Measurements from ENCODE around the gene B3GAT1. TPM values are rescaled to one million over a fixed set of nuclear protein-coding genes. Genes with fewer than 3 reads are reported as not detected.

The B3GAT1 gene
- total RNA-seq, 1 experiment from 2014 or later: not detected

GRCh38 chr11:134382830-134383229 is 29.2 kb downstream of the B3GAT1 start:
- ChIA-PET POLR2A (no interaction called here), RAD21 (ENCODE audit: low non-redundant PET in 1 of 2, low total read pairs in 2 of 2, uncharacterized antibody in 2 of 2, unreplicated experiment in 2 of 2) (no interaction called here), CTCF (no interaction called here)
- Histone ChIP-seq H3K27ac (ENCODE audit: low read depth, low read length) (no peak overlapping the region), H4K20me1 (ENCODE audit: insufficient read depth) (no peaks in the 10 kb centered on the region), H2AFZ (ENCODE audit: low read depth, low read length, poor library complexity, severe bottlenecking) (no peak overlapping the region), H3K9me3 (ENCODE audit: control insufficient read depth in 1 of 2, insufficient read depth in 1 of 2, low read depth in 1 of 2, low read length in 2 of 2) (no peaks in the 10 kb centered on the region), H3K79me2 (ENCODE audit: insufficient read depth, low read length) (no peaks in the 10 kb centered on the region), H3K4me3 (replicated peaks in 1 of 2; ENCODE audit: low read depth in 1 of 2, low read length in 2 of 2) (no peak overlapping the region), H3K4me1 (ENCODE audit: control insufficient read depth in 1 of 2, insufficient read depth in 2 of 2, low read length in 2 of 2) (no peaks in the 10 kb centered on the region), H3K36me3 (ENCODE audit: control insufficient read depth in 1 of 2, insufficient read depth in 2 of 2, low read length in 2 of 2) (no peaks in the 10 kb centered on the region), H3K9ac (ENCODE audit: low read length) (no peak overlapping the region), H3K4me2 (ENCODE audit: low read length) (no peak overlapping the region), H3K27me3 (ENCODE audit: insufficient read depth, low read length) (no peaks in the 10 kb centered on the region), H3K9me2 (ENCODE audit: insufficient read depth) (no peaks in the 10 kb centered on the region)
- intact Hi-C loops (cut with micrococcal nuclease): no loop called here
- no peak for TF ChIP-seq ZFX (IDR thresholded peaks at IDR 0.05)
- no peak for TF ChIP-seq YY1 (IDR thresholded peaks at IDR 0.05; ENCODE audit: extremely low read depth, insufficient replicate concordance, low read depth, low read length)
- no peak for TF ChIP-seq JUND (IDR thresholded peaks at IDR 0.05)
- no peak for TF ChIP-seq TCF7L2 (IDR thresholded peaks at IDR 0.05; ENCODE audit: borderline replicate concordance, extremely low read depth, insufficient read depth, insufficient read length)
- no peak for TF ChIP-seq REST (IDR thresholded peaks at IDR 0.05; ENCODE audit: low read depth)
- TF ChIP-seq CTCF (IDR thresholded peaks at IDR 0.05 in 2 of 3, conservative IDR thresholded peaks at IDR 0.05 in 1 of 3; ENCODE audit: borderline replicate concordance in 1 of 3, insufficient read depth in 1 of 3, low read depth in 2 of 3, low read length in 2 of 3): no peak
- TF ChIP-seq CEBPB (IDR thresholded peaks at IDR 0.05; ENCODE audit: low read depth): no peak
- no TSS peak for BruUV-seq (replicated peaks)
- no peak for ATAC-seq
- no peak for DNase-seq (ENCODE audit: low read depth, low spot score)

Data from HCT116 (cell line).